ENCODE data around the gene KCNT1. TPM values are rescaled to one million over a fixed set of nuclear protein-coding genes. Genes with fewer than 3 reads are reported as not detected.
"Not testable (repeated sequence)": the region's sequence is repeated elsewhere in the genome, so short reads cannot be mapped to it uniquely, and the experiment has no call there.

The KCNT1 gene
- total RNA-seq, 1 donor from 2014 or later, result 0.14 TPM

- peaks cover 2% of the 10 kb centered on the region for H3K9me3 Mint-ChIP-seq
- DNase-seq (ENCODE audit: low read depth, low spot score), result no peak
- H3K36me3 Mint-ChIP-seq (ENCODE audit: low read depth), result no peaks in the 10 kb centered on the region
- no peak for TF ChIP-seq CTCF (conservative IDR thresholded peaks at IDR 0.05)
- H3K27ac Mint-ChIP-seq (ENCODE audit: unreplicated experiment), result no peak overlapping the region
- H3K27me3 Mint-ChIP-seq (ENCODE audit: low read depth), result peaks cover 6% of the 10 kb centered on the region
- H3K4me3 Mint-ChIP-seq, result no peak overlapping the region
- H3K4me1 Mint-ChIP-seq, result peaks cover 4% of the 10 kb centered on the region
Observed at GRCh38 chr9:135669616-135670285, 32.2 kb upstream of the KCNT1 start.

- no peaks in the 10 kb centered on the region for H3K36me3 Mint-ChIP-seq (ENCODE audit: low read depth)
- H3K4me1 Mint-ChIP-seq, result peaks cover 4% of the 10 kb centered on the region
- no peak overlapping the region for H3K27ac Mint-ChIP-seq (ENCODE audit: unreplicated experiment)
- no peak for TF ChIP-seq CTCF (conservative IDR thresholded peaks at IDR 0.05)
- H3K9me3 Mint-ChIP-seq, result peaks cover 2% of the 10 kb centered on the region
- no peak for DNase-seq (ENCODE audit: low read depth, low spot score)
- no peak overlapping the region for H3K4me3 Mint-ChIP-seq
- H3K27me3 Mint-ChIP-seq (ENCODE audit: low read depth), result peaks cover 6% of the 10 kb centered on the region
Observed at GRCh38 chr9:135670721-135671590, 31.0 kb upstream of the KCNT1 start.

- Mint-ChIP-seq H3K27ac (ENCODE audit: unreplicated experiment) (no peak overlapping the region), H3K9me3 (peaks cover 2% of the 10 kb centered on the region), H3K4me1 (peaks cover 4% of the 10 kb centered on the region), H3K4me3 (no peak overlapping the region), H3K27me3 (ENCODE audit: low read depth) (peaks cover 6% of the 10 kb centered on the region), H3K36me3 (ENCODE audit: low read depth) (no peaks in the 10 kb centered on the region)
- no peak for TF ChIP-seq CTCF (conservative IDR thresholded peaks at IDR 0.05)
- DNase-seq (ENCODE audit: low read depth, low spot score), result no peak
Observed at GRCh38 chr9:135671591-135672041, 30.4 kb upstream of the KCNT1 start.

- not testable (repeated sequence) for H3K4me1 Mint-ChIP-seq; H3K27ac Mint-ChIP-seq (ENCODE audit: unreplicated experiment); H3K36me3 Mint-ChIP-seq (ENCODE audit: low read depth); DNase-seq (ENCODE audit: low read depth, low spot score); H3K27me3 Mint-ChIP-seq (ENCODE audit: low read depth); H3K4me3 Mint-ChIP-seq; H3K9me3 Mint-ChIP-seq
Observed at GRCh38 chr9:135672786-135673185, 29.2 kb upstream of the KCNT1 start.

- Mint-ChIP-seq H3K4me1 (peaks cover 4% of the 10 kb centered on the region), H3K9me3 (peaks cover 2% of the 10 kb centered on the region), H3K36me3 (ENCODE audit: low read depth) (no peaks in the 10 kb centered on the region), H3K4me3 (no peak overlapping the region), H3K27me3 (ENCODE audit: low read depth) (peaks cover 6% of the 10 kb centered on the region), H3K27ac (ENCODE audit: unreplicated experiment) (no peak overlapping the region)
- DNase-seq (ENCODE audit: low read depth, low spot score), result no peak
- no peak for TF ChIP-seq CTCF (conservative IDR thresholded peaks at IDR 0.05)
Observed at GRCh38 chr9:135673941-135674340, 28.0 kb upstream of the KCNT1 start.

GRCh38 chr9:135674977-135675376 is 27.0 kb upstream of the KCNT1 start:
- Mint-ChIP-seq H3K4me1 (peaks cover 4% of the 10 kb centered on the region), H3K36me3 (ENCODE audit: low read depth) (no peaks in the 10 kb centered on the region), H3K4me3 (no peak overlapping the region), H3K9me3 (peaks cover 2% of the 10 kb centered on the region), H3K27me3 (ENCODE audit: low read depth) (peaks cover 7% of the 10 kb centered on the region), H3K27ac (ENCODE audit: unreplicated experiment) (no peak overlapping the region)
- no peak for DNase-seq (ENCODE audit: low read depth, low spot score)
- no peak for TF ChIP-seq CTCF (conservative IDR thresholded peaks at IDR 0.05)
